Activated naive CD8-positive, alpha-beta T cell treated with anti-CD3 and anti-CD28 coated beads, Interleukin-2, amount 50 U/mL, for 24 hours (primary cell): ENCODE measurements around the gene NPAS4.

ENCODE experiments used
- ATAC-seq: fragments of 150-1000 bp; cut with Tn5 transposase; one replicate; pipeline ENCODE4 v1.10.0; 2021
- DNase-seq: peaks from one replicate; pipeline ENCODE4 v3.0.0; 2021
- H3K27ac Mint-ChIP-seq: one replicate; pipeline ENCODE4 v1.8.0; 2021; ENCODE audit warnings: mild to moderate bottlenecking, mixed read lengths
- H3K27me3 Mint-ChIP-seq: one replicate; pipeline ENCODE4 v1.8.0; 2021; ENCODE audit warnings: mixed read lengths
- H3K36me3 Mint-ChIP-seq: one replicate; pipeline ENCODE4 v1.8.0; 2021; ENCODE audit warnings: low read depth, mixed read lengths
- H3K4me1 Mint-ChIP-seq: one replicate; pipeline ENCODE4 v1.8.0; 2021; ENCODE audit warnings: mixed read lengths
- H3K4me3 Mint-ChIP-seq: one replicate; pipeline ENCODE4 v1.8.0; 2021; ENCODE audit warnings: mild to moderate bottlenecking, moderate library complexity, mixed read lengths
- H3K9me3 Mint-ChIP-seq: one replicate; pipeline ENCODE4 v1.8.0; 2021; ENCODE audit warnings: mixed read lengths

NPAS4 gene

DNA sequence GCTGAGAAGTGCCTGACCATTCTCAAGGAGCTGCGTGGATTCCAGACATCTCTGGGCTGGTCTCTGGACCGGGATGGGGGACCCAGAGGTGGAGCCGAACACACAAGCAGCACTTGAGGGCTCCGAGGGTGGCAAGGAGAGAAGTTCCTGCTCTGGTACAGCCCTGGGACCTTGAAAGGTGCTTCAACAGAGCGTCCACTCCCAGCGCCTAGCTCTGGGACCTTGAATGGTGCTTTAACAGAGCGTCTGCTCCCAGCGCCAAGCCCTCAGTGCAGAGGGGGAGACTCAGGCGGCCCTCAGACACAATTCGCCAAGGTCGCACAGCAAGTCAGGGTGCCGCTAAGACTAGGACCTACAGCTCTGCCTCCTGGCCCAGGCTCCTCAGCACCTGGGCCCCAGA is 10.6 kb upstream of the NPAS4 start:
- DNase-seq (no peak), ATAC-seq (no peak)
- Mint-ChIP-seq H3K27ac (no peak overlapping the region), H3K36me3 (no peaks in the 10 kb centered on the region), H3K4me3 (no peak overlapping the region), H3K9me3 (no peaks in the 10 kb centered on the region), H3K27me3 (peaks cover 42% of the 10 kb centered on the region), H3K4me1 (peaks cover 4% of the 10 kb centered on the region)

DNA sequence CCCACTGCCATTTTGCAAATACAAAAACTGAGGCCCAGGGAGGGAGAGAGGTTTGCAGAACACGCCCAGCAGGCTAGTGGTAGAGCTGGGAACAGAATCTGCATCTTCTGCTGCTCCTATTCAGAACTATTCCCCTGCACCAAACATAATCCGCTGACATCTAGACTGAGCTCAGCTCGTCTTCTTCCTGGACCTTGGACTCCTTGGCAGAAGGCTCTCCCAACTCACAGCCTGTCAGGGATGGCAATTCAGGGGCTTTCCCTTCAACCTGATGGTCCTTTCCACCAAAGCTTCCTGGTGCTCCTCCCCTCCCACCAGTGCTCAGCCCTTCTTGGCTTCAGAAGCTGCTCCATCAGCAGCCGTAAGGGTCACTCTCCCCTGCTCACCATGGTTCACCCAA is 9.5 kb upstream of the NPAS4 start:
- DNase-seq: no peak
- no peak overlapping the region for H3K27ac Mint-ChIP-seq
- no peak for ATAC-seq
- H3K27me3 Mint-ChIP-seq: peaks cover 47% of the 10 kb centered on the region
- no peaks in the 10 kb centered on the region for H3K9me3 Mint-ChIP-seq
- no peak overlapping the region for H3K4me3 Mint-ChIP-seq
- H3K36me3 Mint-ChIP-seq: no peaks in the 10 kb centered on the region
- peaks cover 9% of the 10 kb centered on the region for H3K4me1 Mint-ChIP-seq

DNA sequence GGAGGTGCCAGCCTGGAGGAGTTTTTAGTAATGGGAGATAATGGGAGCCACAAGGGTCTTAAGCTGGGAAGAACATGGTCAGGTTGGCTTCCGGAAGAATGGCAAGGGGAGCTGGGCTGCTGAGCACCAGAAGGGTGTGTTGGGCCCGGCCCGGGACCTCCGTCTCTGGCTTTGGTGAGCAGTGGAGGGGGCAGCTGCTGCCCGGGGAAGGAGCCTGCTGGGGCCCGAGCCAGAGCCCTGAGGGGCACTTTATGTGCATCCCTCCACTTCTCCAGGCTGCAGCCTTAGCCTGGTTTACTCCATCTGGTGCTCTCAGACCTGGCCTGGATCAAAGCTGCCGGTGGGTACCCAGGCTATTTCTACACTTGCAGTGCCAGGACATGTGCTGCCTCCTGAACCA is 8.7 kb upstream of the NPAS4 start:
- Mint-ChIP-seq H3K9me3 (no peaks in the 10 kb centered on the region), H3K27ac (no peak overlapping the region), H3K36me3 (no peaks in the 10 kb centered on the region), H3K27me3 (peaks cover 53% of the 10 kb centered on the region), H3K4me3 (no peak overlapping the region), H3K4me1 (peaks cover 17% of the 10 kb centered on the region)
- DNase-seq (no peak), ATAC-seq (no peak)

DNA sequence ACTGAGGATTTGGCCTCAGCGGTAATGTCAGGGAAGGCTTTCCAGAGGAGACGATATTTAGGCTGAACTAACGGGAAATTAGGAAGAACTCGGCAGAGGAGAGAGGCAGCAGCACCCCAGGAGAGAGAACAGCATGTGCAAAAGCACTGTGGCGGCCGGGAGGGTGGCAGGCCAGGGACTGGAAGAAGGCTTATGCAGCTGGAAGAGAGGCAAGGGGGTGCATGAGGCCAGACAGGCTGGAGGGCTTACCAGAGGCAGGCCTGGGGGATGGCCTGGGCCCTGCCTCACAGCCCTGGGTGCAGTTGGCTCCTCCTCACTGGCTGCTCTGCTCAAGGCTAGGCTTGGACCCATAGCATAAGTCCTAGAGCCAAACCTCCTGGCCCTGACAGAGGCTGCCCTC is 7.7 kb upstream of the NPAS4 start:
- H3K27me3 Mint-ChIP-seq: peaks cover 60% of the 10 kb centered on the region
- ATAC-seq (no peak), DNase-seq (no peak)
- H3K36me3 Mint-ChIP-seq: no peaks in the 10 kb centered on the region
- H3K27ac Mint-ChIP-seq: no peak overlapping the region
- H3K9me3 Mint-ChIP-seq: no peaks in the 10 kb centered on the region
- H3K4me3 Mint-ChIP-seq: no peak overlapping the region
- H3K4me1 Mint-ChIP-seq: peaks cover 28% of the 10 kb centered on the region

DNA sequence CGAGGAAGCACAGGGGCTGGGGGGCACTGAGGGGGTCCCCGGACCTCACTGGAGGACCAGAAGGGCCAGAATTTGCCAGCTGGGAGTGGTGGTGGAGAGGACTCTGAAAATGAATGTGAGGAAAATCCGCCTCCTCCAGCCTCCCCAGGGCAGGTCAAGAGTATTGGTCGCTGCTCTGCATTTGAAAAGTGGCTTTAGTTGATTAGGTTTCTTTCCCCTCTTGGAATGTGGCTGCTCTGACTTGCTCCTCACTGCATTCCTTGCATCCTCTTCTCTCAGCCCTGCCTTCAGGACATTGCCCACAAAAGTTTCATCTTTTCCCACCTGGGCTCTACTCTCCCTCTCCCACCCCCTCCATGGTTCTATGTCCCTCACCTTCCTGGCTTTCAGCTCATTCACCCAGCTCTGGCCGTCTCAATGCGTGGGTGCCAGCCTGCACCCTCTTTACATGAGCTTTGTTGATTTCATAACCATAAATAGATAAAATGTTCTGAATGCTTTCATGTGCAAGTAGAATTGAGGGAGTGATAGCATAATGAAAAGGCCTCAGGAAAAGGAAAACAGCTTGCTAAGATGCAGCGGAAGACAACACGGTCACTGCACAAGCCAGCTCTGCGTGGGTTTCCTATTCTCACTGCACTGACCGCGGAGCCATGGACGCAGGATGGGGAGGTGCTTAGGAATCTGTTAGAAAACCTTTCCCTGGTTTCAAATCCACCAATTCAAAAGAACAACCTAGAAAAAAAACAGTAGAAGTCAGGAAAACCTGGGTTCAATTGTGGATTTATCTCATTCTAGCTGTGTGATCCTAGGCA is 6.5 kb upstream of the NPAS4 start:
- DNase-seq: no peak
- Mint-ChIP-seq H3K4me1 (peaks cover 36% of the 10 kb centered on the region), H3K9me3 (peaks cover 5% of the 10 kb centered on the region), H3K27me3 (peaks cover 70% of the 10 kb centered on the region), H3K36me3 (no peaks in the 10 kb centered on the region), H3K27ac (no peak overlapping the region), H3K4me3 (no peak overlapping the region)
- ATAC-seq: no peak

DNA sequence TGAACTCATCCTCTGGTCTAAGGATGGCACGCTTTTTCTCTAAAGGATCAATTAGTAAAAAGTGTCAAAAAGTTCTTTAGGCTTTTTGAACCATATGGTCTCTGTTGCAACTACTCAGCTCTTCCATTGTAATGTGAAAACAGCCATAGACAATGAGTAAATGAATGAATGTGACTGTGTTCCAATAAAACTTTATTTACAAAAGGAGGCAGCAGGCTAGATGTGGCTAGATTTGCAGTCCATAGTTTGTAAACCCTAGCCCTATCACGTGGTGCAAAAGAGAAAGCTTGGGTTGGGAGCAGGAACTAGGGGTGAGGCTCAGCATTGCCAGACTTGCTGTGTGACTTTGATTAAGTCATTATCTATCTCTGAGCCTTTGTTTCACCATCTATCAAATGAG is 5.4 kb upstream of the NPAS4 start:
- no peak for ATAC-seq
- H3K27me3 Mint-ChIP-seq: peaks cover 76% of the 10 kb centered on the region
- DNase-seq: no peak
- no peaks in the 10 kb centered on the region for H3K36me3 Mint-ChIP-seq
- no peak overlapping the region for H3K27ac Mint-ChIP-seq
- H3K4me3 Mint-ChIP-seq: no peak overlapping the region
- peaks cover 39% of the 10 kb centered on the region for H3K4me1 Mint-ChIP-seq
- peaks cover 5% of the 10 kb centered on the region for H3K9me3 Mint-ChIP-seq

DNA sequence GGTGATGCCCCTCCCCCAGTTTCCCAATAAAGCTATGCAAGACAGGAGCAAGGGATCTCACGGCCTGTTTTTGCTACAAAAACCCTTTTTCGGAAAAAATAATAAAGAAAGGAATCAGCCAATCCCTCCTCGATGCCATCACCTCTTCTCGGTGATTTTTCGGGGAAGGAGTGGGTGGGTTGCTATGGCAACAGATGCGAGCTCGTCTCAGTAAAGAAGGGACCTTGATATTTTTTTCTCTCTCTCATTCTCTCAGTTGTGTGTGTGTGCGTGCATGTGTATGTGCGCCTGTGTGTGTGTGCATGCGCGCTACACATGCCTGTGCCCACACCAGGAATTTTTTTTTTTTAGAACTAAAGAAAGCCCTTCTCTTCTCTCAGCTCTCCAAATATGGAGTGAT is 3.8 kb upstream of the NPAS4 start:
- Mint-ChIP-seq H3K4me3 (peak overlapping the region; percentile 16), H3K36me3 (no peaks in the 10 kb centered on the region), H3K27ac (no peak overlapping the region), H3K9me3 (peaks cover 5% of the 10 kb centered on the region), H3K27me3 (peaks cover 75% of the 10 kb centered on the region), H3K4me1 (peaks cover 39% of the 10 kb centered on the region)
- no peak for ATAC-seq
- DNase-seq: peak; percentile 46

DNA sequence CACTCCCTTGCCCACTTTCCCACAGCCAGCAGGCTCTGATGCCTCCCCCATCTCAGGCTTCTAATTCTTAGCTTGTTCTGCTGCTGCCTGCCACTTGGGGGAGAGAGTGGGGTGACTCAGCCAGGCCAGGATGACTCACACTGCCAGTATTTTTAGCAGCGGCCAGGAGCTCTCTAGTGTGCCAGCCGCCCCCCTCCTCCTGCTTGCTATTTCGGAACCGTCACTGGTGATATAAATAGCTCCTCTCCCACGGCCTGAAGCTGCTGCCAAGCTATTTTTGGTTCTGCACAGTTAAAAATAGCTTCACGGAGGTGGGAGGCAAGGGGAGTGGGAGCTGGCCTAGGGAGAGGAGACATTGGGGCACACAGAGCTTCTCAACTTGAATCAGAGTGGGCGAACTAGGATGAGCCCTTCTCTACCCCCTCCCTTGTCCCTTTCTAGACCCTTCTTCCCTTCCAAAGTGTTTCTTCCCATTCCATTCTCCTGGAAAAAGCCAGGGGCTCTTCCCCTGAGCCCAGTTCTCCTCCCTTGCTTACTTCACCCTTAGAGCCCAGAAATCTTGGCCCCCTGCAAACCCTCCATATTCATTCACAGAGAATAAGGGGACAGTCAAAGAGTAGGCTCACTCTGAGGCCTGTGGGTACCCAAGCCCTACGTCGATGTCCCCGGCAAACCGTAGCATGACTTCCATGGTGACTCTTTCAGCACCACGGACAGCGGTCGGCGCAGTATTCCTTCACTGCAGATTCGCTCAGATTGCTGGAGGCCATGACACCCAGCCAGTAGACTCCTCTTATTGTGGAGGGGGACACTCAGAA is 2.5 kb upstream of the NPAS4 start:
- H3K4me3 Mint-ChIP-seq: peak overlapping the region; percentile 72
- H3K9me3 Mint-ChIP-seq: peaks cover 9% of the 10 kb centered on the region
- ATAC-seq (peak; percentile 91), DNase-seq (peak; percentile 78)
- H3K27ac Mint-ChIP-seq: peak overlapping the region; percentile 22
- H3K36me3 Mint-ChIP-seq: no peaks in the 10 kb centered on the region
- peaks cover 39% of the 10 kb centered on the region for H3K4me1 Mint-ChIP-seq
- peaks cover 66% of the 10 kb centered on the region for H3K27me3 Mint-ChIP-seq

DNA sequence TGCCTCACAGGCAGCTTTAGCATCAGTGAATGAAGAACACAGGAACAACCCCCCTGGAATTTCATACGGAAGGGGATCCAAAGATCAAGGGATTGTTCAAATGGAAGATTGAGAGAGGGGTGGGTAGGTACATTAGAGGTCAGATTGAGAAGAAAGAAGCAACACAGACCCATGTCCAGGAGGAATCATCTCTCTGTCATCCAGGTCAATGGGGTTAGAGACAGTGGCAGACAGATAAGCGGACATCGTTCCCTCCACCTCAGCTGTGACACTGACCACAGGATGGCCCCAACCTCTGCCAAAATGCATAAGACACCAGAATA is 1.9 kb upstream of the NPAS4 start:
- ATAC-seq: no peak
- H3K27ac Mint-ChIP-seq: no peak overlapping the region

DNA sequence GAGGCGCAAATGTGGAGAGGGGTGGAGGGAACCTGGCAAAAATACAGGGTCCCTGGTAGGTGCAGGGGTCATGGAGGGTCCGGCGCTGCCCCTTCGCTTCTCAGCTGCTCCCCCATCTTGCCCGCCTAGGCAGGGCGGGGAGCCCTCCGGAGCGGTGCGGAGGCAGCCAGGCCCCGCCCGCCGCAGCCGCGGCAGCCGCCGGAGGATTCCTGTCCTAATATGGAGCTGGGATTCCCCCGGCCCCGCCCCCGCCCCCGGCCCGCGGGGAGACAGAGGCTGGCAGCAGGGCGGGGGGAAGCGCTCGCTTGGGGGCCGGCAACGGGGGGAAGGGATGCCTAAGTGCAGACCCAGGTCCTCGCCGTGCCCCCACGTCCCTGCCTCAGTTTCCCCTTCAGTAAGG is 1.0 kb upstream of the NPAS4 start:
- Mint-ChIP-seq H3K4me3 (no peak overlapping the region), H3K27ac (no peak overlapping the region), H3K4me1 (peaks cover 39% of the 10 kb centered on the region), H3K9me3 (peaks cover 9% of the 10 kb centered on the region), H3K36me3 (no peaks in the 10 kb centered on the region), H3K27me3 (peaks cover 56% of the 10 kb centered on the region)
- no peak for ATAC-seq
- no peak for DNase-seq

More for the DNA sequence above, 1.9 kb upstream of the NPAS4 start:
- Mint-ChIP-seq H3K27me3 (peaks cover 61% of the 10 kb centered on the region), H3K9me3 (peaks cover 9% of the 10 kb centered on the region), H3K4me1 (peaks cover 39% of the 10 kb centered on the region), H3K4me3 (peak overlapping the region; percentile 72), H3K36me3 (no peaks in the 10 kb centered on the region)
- no peak for DNase-seq

DNA sequence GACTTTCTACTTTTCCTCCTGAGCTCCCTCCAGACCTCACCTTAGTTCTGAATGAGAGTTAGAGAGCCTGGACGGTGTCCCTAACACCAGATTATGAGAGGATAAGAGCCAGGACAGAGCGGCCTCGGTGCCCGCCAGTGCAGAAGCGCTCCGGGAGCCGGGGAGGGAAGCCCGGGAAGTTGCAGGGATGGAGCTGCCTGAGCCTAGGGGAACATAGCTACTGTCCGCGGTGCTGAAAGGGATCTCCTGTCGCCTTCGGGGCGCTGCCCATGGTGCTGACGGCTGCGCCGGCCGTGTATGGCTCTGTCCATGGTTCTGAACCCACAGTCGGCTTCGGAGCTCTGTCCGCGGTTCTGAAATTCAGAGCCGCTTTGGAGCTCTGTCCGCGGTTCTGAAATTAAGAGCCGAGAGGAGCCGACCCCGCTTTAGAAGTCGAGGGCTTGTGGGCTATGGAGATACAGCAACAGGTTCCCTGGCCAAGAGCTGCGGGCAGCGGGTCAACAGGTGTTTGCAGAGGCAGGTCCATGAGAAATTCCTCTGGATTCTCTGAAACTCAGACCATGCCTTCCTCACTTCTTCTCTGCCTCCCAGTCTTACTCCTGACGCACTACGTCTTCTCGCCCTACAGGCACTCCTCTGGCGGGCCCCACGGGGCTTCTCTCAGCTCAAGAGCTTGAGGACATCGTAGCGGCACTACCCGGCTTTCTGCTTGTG is 814 bp downstream of the NPAS4 start:
- H3K36me3 Mint-ChIP-seq: no peaks in the 10 kb centered on the region
- H3K4me3 Mint-ChIP-seq: no peak overlapping the region
- peaks cover 9% of the 10 kb centered on the region for H3K9me3 Mint-ChIP-seq
- DNase-seq (peak; percentile 89), ATAC-seq (peak; percentile 39)
- H3K27ac Mint-ChIP-seq: no peak overlapping the region
- H3K4me1 Mint-ChIP-seq: peaks cover 30% of the 10 kb centered on the region
- peaks cover 41% of the 10 kb centered on the region for H3K27me3 Mint-ChIP-seq

DNA sequence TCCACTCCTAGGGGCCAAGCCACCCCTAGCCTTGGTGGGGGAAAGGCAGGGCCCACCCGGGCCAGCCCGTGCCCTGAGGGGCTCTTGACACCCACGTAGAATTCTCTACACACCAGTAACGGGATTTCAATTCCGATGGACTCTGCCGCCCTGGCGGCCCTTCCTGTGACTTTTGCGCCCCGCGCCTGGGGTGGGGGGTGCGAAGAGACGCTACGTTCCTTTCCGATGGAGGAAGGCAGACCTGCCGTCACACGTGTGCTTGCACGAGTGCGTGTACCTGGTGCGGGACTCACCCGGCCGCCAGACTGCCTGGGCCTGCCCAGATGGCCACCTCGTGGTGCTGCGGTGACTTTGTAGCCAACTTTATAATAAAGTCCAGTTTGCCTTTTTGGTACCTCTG is 5.5 kb downstream of the NPAS4 start:
- Mint-ChIP-seq H3K36me3 (peaks cover 9% of the 10 kb centered on the region), H3K27me3 (peaks cover 9% of the 10 kb centered on the region), H3K9me3 (peaks cover 4% of the 10 kb centered on the region), H3K27ac (no peak overlapping the region), H3K4me1 (peaks cover 2% of the 10 kb centered on the region), H3K4me3 (no peak overlapping the region)
- no peak for ATAC-seq
- no peak for DNase-seq

DNA sequence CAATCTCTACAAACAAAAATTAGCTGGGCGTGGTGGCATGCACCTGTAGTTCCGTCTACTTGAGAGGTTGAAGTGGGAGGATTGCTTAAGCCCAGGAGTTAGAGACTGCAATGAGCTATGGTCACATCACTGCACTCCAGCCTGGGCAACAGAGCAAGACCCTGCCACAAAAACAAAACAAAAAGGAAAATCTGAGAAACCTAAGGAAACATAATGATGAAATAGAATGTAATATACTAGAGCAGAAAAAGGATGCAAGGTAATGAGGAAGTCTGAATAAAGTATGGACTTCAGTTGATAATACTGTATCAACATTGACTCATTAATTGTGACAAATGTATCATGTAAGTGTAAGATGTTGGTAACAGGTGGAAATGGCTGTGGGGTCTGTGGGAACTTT is 8.1 kb downstream of the NPAS4 start:
- Mint-ChIP-seq H3K4me1 (peaks cover 2% of the 10 kb centered on the region), H3K36me3 (peaks cover 14% of the 10 kb centered on the region), H3K9me3 (no peaks in the 10 kb centered on the region), H3K27me3 (peaks cover 6% of the 10 kb centered on the region), H3K4me3 (no peak overlapping the region), H3K27ac (no peak overlapping the region)
- ATAC-seq (no peak), DNase-seq (no peak)

DNA sequence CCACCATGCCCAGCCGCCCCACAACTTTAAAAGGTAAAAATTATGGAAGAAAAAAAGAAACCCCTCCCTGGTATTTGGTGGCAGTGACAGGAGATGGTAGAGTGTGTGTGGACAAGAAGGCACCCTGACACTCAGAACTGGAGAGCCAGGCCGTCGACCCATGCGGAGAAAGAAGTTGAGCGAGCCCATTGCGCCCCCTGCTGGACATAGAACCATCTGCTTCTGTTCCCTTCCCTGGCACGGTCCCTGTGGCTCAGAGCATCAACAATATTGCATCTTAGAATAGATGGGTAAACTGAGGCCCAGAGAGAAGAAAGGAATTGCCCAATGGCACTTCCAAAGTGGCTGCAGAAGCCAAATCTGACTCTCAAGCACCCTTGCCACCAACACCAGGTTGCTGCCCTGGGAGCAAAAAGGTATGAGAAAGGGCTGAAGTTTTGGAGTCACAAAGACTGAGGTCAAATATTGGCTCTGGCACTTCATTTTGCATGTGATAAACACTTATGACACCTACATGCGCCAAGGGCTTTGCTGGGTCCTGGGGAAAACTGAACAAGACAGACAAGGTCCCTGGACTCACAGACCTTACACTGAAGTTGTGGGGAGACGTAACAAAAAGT is 9.3 kb downstream of the NPAS4 start:
- Mint-ChIP-seq H3K4me1 (peaks cover 2% of the 10 kb centered on the region), H3K27ac (no peak overlapping the region), H3K9me3 (no peaks in the 10 kb centered on the region), H3K27me3 (peaks cover 2% of the 10 kb centered on the region), H3K4me3 (no peak overlapping the region), H3K36me3 (peaks cover 17% of the 10 kb centered on the region)
- DNase-seq (peak; percentile 86), ATAC-seq (peak; percentile 86)
